ENCODE measurements around the gene BEND6.
A peak's percentile ranks its signal among the peaks of the same experiment; 100 is the strongest.

The BEND6 gene

GRCh38 chr6:56953597-56954402 is 1.1 kb upstream of the BEND6 start:
- H3K27me3 Mint-ChIP-seq (ENCODE audit: low read depth, poor library complexity): peaks cover 44% of the 10 kb centered on the region
- peaks cover 17% of the 10 kb centered on the region for H3K4me1 Mint-ChIP-seq
- no peaks in the 10 kb centered on the region for H3K36me3 Mint-ChIP-seq (ENCODE audit: low read depth)
- peak overlapping the region; percentile 98 for H3K4me3 Mint-ChIP-seq
- H3K27ac Mint-ChIP-seq: peak overlapping the region; percentile 95
- TF ChIP-seq CTCF (IDR thresholded peaks at IDR 0.05): no peak
- H3K9me3 Mint-ChIP-seq: no peaks in the 10 kb centered on the region
- DNase-seq: no peak

DNA sequence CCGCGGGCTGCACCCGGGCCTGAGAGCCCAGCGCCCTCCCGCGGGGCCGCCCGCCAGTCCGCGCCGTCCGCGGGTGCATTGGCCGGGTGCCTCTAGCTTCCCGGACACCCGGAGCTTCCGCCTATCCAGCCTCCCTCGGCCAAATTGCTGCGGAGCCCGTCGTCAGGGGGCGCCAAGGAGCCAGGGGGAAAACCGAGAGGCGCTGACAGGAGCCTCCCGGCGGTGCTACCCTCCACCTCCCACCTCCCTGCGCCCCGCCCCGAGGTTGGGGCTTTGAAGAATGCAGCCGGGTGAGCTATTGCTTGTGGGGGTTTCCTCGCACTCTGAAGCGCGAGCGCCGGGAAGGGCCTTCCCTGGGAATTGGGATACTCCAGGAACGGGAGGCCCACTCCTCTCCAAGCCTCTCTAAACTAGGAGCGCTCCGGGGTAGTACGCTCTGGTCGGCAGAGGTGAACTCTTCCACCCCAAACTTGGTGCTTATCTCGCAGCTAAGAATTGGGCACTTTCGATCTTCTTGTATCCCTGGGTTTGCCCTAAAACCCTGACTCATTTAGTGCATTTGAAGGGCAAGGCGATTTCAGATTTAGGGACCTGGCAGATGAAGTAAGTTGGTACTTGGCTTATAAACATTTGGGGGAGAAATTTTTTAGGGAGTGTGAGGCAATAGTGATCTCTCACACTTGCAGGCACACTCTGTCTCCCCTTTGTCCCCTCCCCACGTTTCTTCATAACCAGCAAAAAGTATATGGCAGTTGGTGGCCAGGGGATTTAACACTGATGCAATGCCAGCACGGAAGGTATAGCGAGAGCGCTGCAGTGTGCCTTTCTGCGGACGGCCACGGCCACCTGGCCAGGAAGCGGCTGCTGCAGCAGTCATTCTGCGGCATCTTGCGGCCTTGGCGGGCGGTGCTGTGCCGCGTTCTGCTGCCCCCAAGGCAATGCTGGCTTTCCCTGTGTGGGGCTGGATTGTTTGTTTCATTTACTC is 556 bp downstream of the BEND6 start:
- H3K4me3 Mint-ChIP-seq: peak overlapping the region; percentile 85
- no peaks in the 10 kb centered on the region for H3K36me3 Mint-ChIP-seq (ENCODE audit: low read depth)
- TF ChIP-seq CTCF (IDR thresholded peaks at IDR 0.05): peak; percentile 60
- peaks cover 17% of the 10 kb centered on the region for H3K4me1 Mint-ChIP-seq
- DNase-seq: peak; percentile 85
- peaks cover 44% of the 10 kb centered on the region for H3K27me3 Mint-ChIP-seq (ENCODE audit: low read depth, poor library complexity)
- H3K9me3 Mint-ChIP-seq: no peaks in the 10 kb centered on the region
- H3K27ac Mint-ChIP-seq: no peak overlapping the region

GRCh38 chr6:56956491-56956890 is 1.6 kb downstream of the BEND6 start:
- H3K27ac Mint-ChIP-seq: no peak overlapping the region
- H3K9me3 Mint-ChIP-seq: no peaks in the 10 kb centered on the region
- no peak for DNase-seq
- H3K4me1 Mint-ChIP-seq: peaks cover 17% of the 10 kb centered on the region
- H3K36me3 Mint-ChIP-seq (ENCODE audit: low read depth): no peaks in the 10 kb centered on the region
- H3K27me3 Mint-ChIP-seq (ENCODE audit: low read depth, poor library complexity): peaks cover 44% of the 10 kb centered on the region
- H3K4me3 Mint-ChIP-seq: no peak overlapping the region
- no peak for TF ChIP-seq CTCF (IDR thresholded peaks at IDR 0.05)

GRCh38 chr6:56957856-56958255 is 2.9 kb downstream of the BEND6 start:
- no peak for DNase-seq
- Mint-ChIP-seq H3K9me3 (no peaks in the 10 kb centered on the region), H3K36me3 (ENCODE audit: low read depth) (no peaks in the 10 kb centered on the region), H3K4me3 (no peak overlapping the region), H3K4me1 (peaks cover 17% of the 10 kb centered on the region), H3K27me3 (ENCODE audit: low read depth, poor library complexity) (peaks cover 32% of the 10 kb centered on the region), H3K27ac (no peak overlapping the region)
- TF ChIP-seq CTCF (IDR thresholded peaks at IDR 0.05): no peak

- Mint-ChIP-seq H3K4me3 (no peak overlapping the region), H3K36me3 (ENCODE audit: low read depth) (no peaks in the 10 kb centered on the region), H3K27ac (no peak overlapping the region), H3K9me3 (no peaks in the 10 kb centered on the region), H3K27me3 (ENCODE audit: low read depth, poor library complexity) (peaks cover 26% of the 10 kb centered on the region), H3K4me1 (peaks cover 17% of the 10 kb centered on the region)
- TF ChIP-seq CTCF (IDR thresholded peaks at IDR 0.05): no peak
- no peak for DNase-seq
Observed at GRCh38 chr6:56958481-56958880, 3.6 kb downstream of the BEND6 start.

All from nephron progenitor cell (in vitro differentiated cells).